OCI-LY3 (cell line): ENCODE measurements around the gene SBK1.

ENCODE experiments used
- H2AFZ ChIP-seq: fragments of 200-600, 300-600 bp; shearing (Covaris generic); 2 replicates; pipeline ENCODE4 v1.6.0; 2014; ENCODE audit warnings: antibody characterized with exemption, low read depth, low read length
- H3K27ac ChIP-seq: fragments of 200-600, 300-600 bp; sonication (generic); 2 replicates; pipeline ENCODE4 v1.5.1; 2014; ENCODE audit warnings: mild to moderate bottlenecking, low read length, moderate library complexity, mixed read lengths
- H3K27me3 ChIP-seq: fragments of 200-600, 300-600 bp; sonication (generic); 2 replicates; pipeline ENCODE4 v1.6.1; 2014; ENCODE audit warnings: low read depth, low read length, mixed read lengths
- H3K36me3 ChIP-seq: fragments of 200-600, 300-600 bp; sonication (generic); replicated peaks from 2 replicates; pipeline ENCODE3; 2014; ENCODE audit warnings: low read depth, low read length, mixed read lengths
- H3K4me1 ChIP-seq: fragments of 300-600, 200-600 bp; sonication (generic); 2 replicates; pipeline ENCODE4 v1.6.1; 2014; ENCODE audit warnings: low read length, mixed read lengths
- H3K4me2 ChIP-seq: fragments of 200-600, 300-600 bp; sonication (generic); 2 replicates; pipeline ENCODE4 v1.6.1; 2014; ENCODE audit warnings: low read length, mixed read lengths
- H3K4me3 ChIP-seq: fragments of 300-600, 200-600 bp; sonication (generic); 2 replicates; pipeline ENCODE4 v1.5.1; 2014; ENCODE audit warnings: antibody characterized with exemption, mild to moderate bottlenecking, low read length, moderate library complexity
- H3K79me2 ChIP-seq: fragments of 300-600, 200-600 bp; shearing (Covaris generic); 2 replicates; pipeline ENCODE4 v1.6.1; 2014; ENCODE audit warnings: mild to moderate bottlenecking, low read length, mixed read lengths
- H3K9ac ChIP-seq: fragments of 300-600, 200-600 bp; shearing (Covaris generic); 2 replicates; pipeline ENCODE4 v1.6.0; 2014; ENCODE audit warnings: mild to moderate bottlenecking, low read length, moderate library complexity
- H3K9me3 ChIP-seq: fragments of 200-600, 300-600 bp; shearing (Covaris generic); 2 replicates; pipeline ENCODE4 v1.6.1; 2014; ENCODE audit warnings: low read length, mixed read lengths; ENCODE audit not compliant: insufficient read depth
- H4K20me1 ChIP-seq: fragments of 200-600, 300-600 bp; sonication (generic); 2 replicates; pipeline ENCODE4 v1.6.1; 2016; ENCODE audit warnings: low read length, mixed read lengths; ENCODE audit not compliant: insufficient read depth
- CTCF ChIP-seq: fragments of 200-600, 300-600 bp; sonication (generic); IDR thresholded peaks from 2 replicates; pipeline ENCODE4 v1.5.1; 2014; ENCODE audit warnings: antibody characterized with exemption, low read length, low read depth
- EZH2phosphoT487 ChIP-seq: fragments of 200-600 bp; shearing (Covaris generic); IDR thresholded peaks from 2 replicates; pipeline ENCODE4 v1.6.1; 2018; ENCODE audit warnings: antibody characterized with exemption, mixed run types, low read depth

SBK1 gene

GRCh38 chr16:28297308-28297707, 5.0 kb downstream of the SBK1 start:
- H3K9me3 ChIP-seq = no peaks in the 10 kb centered on the region
- peaks cover 5% of the 10 kb centered on the region; the same call in 1 of the 2 replicates for H3K4me1 ChIP-seq
- no peaks in the 10 kb centered on the region for H4K20me1 ChIP-seq
- H3K4me2 ChIP-seq = no peak overlapping the region
- H2AFZ ChIP-seq = no peak overlapping the region
- no peak overlapping the region for H3K9ac ChIP-seq
- no peak for TF ChIP-seq EZH2phosphoT487
- TF ChIP-seq CTCF = no peak
- peaks cover 20% of the 10 kb centered on the region for H3K27me3 ChIP-seq
- H3K36me3 ChIP-seq = no peaks in the 10 kb centered on the region
- no peak overlapping the region for H3K4me3 ChIP-seq
- no peak overlapping the region for H3K27ac ChIP-seq
- no peaks in the 10 kb centered on the region for H3K79me2 ChIP-seq

- Histone ChIP-seq H3K27ac (no peak overlapping the region), H3K9me3 (no peaks in the 10 kb centered on the region), H3K4me2 (no peak overlapping the region), H2AFZ (no peak overlapping the region), H3K36me3 (no peaks in the 10 kb centered on the region), H3K27me3 (peaks cover 24% of the 10 kb centered on the region), H4K20me1 (no peaks in the 10 kb centered on the region), H3K79me2 (no peaks in the 10 kb centered on the region), H3K4me1 (peaks cover 2% of the 10 kb centered on the region; the same call in 1 of the 2 replicates), H3K4me3 (no peak overlapping the region), H3K9ac (no peak overlapping the region)
- no peak for TF ChIP-seq CTCF
- no peak for TF ChIP-seq EZH2phosphoT487
Measured at GRCh38 chr16:28297784-28298510, 5.6 kb downstream of the SBK1 start.

GRCh38 chr16:28298511-28298878, 6.2 kb downstream of the SBK1 start:
- Histone ChIP-seq H3K27me3 (peaks cover 24% of the 10 kb centered on the region), H3K36me3 (no peaks in the 10 kb centered on the region), H3K9ac (no peak overlapping the region)

GRCh38 chr16:28300327-28300726, 8.0 kb downstream of the SBK1 start:
- no peak for TF ChIP-seq CTCF
- no peak for TF ChIP-seq EZH2phosphoT487
- H4K20me1 ChIP-seq = no peaks in the 10 kb centered on the region

More at GRCh38 chr16:28298511-28298878, 6.2 kb downstream of the SBK1 start:
- TF ChIP-seq EZH2phosphoT487 (no peak), CTCF (no peak)
- no peaks in the 10 kb centered on the region for H4K20me1 ChIP-seq
- no peak overlapping the region for H2AFZ ChIP-seq
- no peak overlapping the region for H3K4me3 ChIP-seq
- H3K4me2 ChIP-seq = no peak overlapping the region
- H3K9me3 ChIP-seq = no peaks in the 10 kb centered on the region
- no peaks in the 10 kb centered on the region for H3K79me2 ChIP-seq
- no peaks in the 10 kb centered on the region for H3K4me1 ChIP-seq
- no peak overlapping the region for H3K27ac ChIP-seq

More at GRCh38 chr16:28300327-28300726, 8.0 kb downstream of the SBK1 start:
- Histone ChIP-seq H3K4me2 (no peak overlapping the region), H3K4me1 (no peaks in the 10 kb centered on the region), H3K27ac (no peak overlapping the region), H3K79me2 (no peaks in the 10 kb centered on the region), H3K4me3 (no peak overlapping the region), H3K27me3 (peaks cover 11% of the 10 kb centered on the region), H2AFZ (no peak overlapping the region), H3K9ac (no peak overlapping the region), H3K36me3 (no peaks in the 10 kb centered on the region), H3K9me3 (no peaks in the 10 kb centered on the region)
